Subcutaneous adipose tissue (tissue), 4 donors: Measurements from ENCODE around the gene IGFL1. TPM values are rescaled to one million over a fixed set of nuclear protein-coding genes. Genes with fewer than 3 reads are reported as not detected.

Experiments used
- total RNA-seq, 4 donors: library from RNA; depleted of rRNA; stranded (reverse); fragments of >200 nt; gene quantifications; one replicate each; pipeline ENCODE4 v1.1.0, GENCODE V29; 2016
- TF ChIP-seq, protein P1 (sequence below): fragments of 450-650 bp; IDR thresholded peaks from one replicate; pipeline ENCODE4 v1.5.1; 2016; ENCODE audit warnings: low read depth, mild to moderate bottlenecking, control low read depth, antibody characterized with exemption, moderate library complexity

The IGFL1 gene
- total RNA-seq, 4 donors from 2014 or later, result not detected

DNA sequence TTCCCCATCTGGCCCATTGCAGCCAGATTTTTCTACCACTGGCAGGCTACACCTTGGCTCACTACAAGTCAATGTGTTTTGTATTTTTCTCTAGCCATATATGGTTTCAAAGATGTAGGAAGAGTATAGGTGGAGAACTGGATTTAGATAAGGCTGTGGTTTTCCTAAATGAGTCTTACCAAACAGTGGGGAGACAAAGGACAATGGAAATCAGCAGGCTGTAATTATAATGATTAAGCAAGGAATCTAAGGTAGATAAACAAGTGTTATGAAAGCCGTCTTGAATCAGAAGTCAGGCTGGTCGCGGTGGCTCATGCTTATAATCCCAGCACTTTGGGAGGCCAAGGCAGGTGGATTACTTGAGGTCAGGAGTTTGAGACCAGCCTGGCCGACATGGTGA, 11.2 kb downstream of the IGFL1 start:
- TF ChIP-seq, protein P1, sequence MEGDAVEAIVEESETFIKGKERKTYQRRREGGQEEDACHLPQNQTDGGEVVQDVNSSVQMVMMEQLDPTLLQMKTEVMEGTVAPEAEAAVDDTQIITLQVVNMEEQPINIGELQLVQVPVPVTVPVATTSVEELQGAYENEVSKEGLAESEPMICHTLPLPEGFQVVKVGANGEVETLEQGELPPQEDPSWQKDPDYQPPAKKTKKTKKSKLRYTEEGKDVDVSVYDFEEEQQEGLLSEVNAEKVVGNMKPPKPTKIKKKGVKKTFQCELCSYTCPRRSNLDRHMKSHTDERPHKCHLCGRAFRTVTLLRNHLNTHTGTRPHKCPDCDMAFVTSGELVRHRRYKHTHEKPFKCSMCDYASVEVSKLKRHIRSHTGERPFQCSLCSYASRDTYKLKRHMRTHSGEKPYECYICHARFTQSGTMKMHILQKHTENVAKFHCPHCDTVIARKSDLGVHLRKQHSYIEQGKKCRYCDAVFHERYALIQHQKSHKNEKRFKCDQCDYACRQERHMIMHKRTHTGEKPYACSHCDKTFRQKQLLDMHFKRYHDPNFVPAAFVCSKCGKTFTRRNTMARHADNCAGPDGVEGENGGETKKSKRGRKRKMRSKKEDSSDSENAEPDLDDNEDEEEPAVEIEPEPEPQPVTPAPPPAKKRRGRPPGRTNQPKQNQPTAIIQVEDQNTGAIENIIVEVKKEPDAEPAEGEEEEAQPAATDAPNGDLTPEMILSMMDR, result no peak

DNA sequence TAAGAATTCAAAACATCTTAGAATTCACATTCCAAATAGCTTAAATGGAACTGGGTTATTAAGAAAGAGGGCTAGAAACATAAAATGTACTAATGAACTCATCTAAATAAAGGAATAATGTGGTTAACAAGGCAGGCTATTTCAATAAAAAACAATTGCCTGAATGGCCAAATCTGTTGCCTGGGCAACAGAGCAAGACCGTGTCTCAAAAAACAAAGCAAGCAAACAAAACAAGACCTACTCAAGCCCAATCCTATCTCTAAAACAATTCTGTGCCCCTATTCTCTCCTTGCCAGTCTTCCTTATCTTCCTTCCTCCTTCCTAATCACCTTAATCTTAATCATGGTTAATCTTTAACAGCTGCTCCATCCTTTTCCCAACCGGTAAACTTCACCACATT, 12.1 kb downstream of the IGFL1 start:
- TF ChIP-seq, protein P1, result no peak

DNA sequence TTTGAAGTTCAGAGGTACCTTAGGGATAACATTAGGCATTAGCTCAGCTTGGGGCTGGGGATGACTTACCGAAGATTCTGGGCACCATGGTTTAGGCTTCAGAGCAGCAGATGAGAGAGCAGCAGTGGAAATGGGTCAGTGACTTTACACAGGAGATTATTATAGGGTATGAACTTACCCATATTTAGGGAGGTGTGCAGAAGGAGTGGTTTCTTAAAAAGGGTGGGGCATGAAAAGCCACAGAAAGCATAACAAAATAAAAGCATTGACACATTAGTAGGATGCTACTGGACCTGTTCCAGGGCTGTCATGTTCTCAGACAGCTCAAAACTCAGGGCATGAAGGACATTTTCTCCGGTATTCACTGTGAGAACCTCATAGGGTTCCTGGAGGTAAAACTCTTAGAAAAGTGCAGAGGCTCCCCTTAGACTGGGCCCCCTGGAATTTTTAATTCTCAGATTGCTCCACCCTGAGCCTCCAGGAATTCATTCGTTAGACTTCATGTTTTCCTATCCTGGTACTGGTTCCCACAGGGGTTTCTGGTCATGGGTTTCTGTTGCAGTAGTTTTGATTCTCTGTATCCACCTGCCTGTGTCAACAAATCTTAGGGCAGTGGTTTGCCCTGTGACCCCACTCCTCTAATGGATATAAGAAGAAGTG, 20.7 kb downstream of the IGFL1 start:
- TF ChIP-seq, protein P1, result no peak

DNA sequence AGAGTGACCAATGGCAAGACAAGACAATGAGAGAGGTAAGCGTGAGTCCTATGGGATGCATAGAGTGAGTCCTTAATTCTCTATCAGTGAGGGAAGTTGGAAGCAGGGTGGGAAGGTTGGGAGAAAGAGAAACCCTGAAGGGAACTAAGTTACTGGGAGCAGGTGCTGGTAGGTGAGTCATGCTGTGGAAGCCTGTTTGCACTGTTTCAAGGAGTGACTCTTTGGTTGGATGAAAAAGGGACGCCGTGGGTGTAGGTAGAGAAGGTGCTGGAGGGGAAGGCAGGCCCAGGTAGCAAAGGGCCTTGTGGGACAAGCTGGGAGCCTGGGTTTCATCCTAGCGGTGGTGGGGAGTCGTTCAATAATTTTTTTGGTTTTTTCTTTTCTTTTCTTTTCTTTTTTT, 21.9 kb downstream of the IGFL1 start:
- TF ChIP-seq, protein P1, result no peak

DNA sequence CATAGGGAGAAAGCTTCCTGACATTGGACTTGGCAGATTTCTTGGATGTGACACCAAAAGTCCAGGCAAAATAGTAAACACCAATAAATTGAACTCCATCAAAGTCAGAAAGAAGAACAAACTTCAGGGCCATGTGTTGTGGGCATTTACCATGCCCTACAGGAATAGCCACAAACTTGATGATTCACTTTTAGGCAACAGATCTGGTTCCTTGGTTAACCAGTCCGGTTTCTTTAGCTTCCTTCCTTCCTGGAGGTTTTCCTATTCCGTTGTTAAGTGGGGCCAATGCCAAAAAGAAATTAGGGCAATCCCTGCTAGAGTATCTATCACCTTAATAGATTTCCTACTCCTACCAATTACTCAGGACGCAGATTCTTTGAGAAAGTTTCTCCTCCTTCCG, 25.2 kb downstream of the IGFL1 start:
- TF ChIP-seq, protein P1, result no peak

DNA sequence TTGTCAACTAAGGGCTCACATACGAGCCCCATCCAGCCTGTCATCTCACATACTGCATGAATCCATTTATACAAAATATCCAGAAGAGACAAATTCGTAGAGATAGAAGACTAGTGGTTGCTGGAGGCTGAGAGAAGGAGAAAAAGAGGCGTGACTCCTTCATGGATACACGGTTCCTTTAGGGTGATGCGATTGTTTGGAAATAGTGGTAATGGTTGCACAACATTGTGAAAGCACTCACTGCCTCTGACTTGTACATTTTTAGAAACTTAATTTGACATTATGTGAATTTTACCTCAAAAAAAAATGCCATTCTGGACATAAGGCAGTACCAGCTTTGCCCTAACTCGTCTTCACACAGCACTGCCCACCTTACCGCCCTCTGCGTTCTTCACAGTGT, 27.3 kb downstream of the IGFL1 start:
- TF ChIP-seq, protein P1, result no peak

DNA sequence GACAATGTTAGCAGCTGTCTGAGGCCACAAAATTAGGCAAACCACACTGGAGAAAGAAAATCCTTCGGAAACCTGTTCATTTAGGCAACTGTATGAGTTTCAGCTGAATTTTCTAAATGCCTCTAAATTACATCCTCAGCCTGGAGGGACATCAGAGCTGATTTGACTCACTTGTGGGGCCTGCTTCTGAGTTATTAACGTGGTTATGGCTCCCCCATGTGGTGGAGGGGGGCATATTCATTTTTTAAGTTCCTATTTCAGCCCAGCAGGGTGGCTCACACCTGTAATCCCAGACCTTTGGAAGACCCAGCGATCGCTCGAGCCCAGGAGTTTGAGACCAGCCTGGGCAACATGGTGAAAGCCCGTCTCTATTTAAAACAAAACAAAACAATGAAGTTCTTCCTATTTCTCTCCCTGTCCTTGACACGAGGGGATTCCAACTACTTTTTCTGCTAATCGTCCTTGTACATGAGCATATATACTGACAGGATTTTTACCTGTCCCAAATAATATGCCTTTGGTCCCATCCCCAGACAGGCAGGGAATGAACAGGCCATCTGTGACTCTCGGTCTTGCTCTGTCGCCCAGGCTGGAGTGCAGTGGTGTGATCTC, 35.8 kb downstream of the IGFL1 start:
- TF ChIP-seq, protein P1, result no peak
